ENCODE results near the gene MYO3B.

- no peak for TF ChIP-seq MAX (IDR thresholded peaks at IDR 0.05)
- TF ChIP-seq TAF1 (IDR thresholded peaks at IDR 0.05; ENCODE audit: low read depth): no peak
- no peak for TF ChIP-seq USF1 (IDR thresholded peaks at IDR 0.05)
- TF ChIP-seq EP300 (IDR thresholded peaks at IDR 0.05; ENCODE audit: borderline replicate concordance): no peak
- TF ChIP-seq CEBPB (IDR thresholded peaks at IDR 0.05): no peak
- no peak for TF ChIP-seq REST (IDR thresholded peaks at IDR 0.05; ENCODE audit: low read depth)
- TF ChIP-seq EGR1 (IDR thresholded peaks at IDR 0.05): no peak
- no peak for TF ChIP-seq TEAD4 (IDR thresholded peaks at IDR 0.05)
- TF ChIP-seq RAD21 (IDR thresholded peaks at IDR 0.05; ENCODE audit: low read depth): no peak
- TF ChIP-seq CREB1 (IDR thresholded peaks at IDR 0.05; ENCODE audit: low read depth): no peak
- TF ChIP-seq YY1 (IDR thresholded peaks at IDR 0.05; ENCODE audit: low read depth): no peak
- TF ChIP-seq TCF12 (IDR thresholded peaks at IDR 0.05; ENCODE audit: low read depth): no peak
These were observed 164.0 kb downstream of the MYO3B start for GRCh38 chr2:170341684-170342623.
